8988T (cell line): ENCODE measurements around the gene TBX3.

Source experiments
- DNase-seq: peaks from one replicate; pipeline ENCODE4 v3.0.0; 2011

Gene TBX3

GRCh38 chr12:114666746-114667668, 17.0 kb downstream of the TBX3 start:
- DNase-seq, result no peak

GRCh38 chr12:114665411-114666260, 18.3 kb downstream of the TBX3 start:
- DNase-seq, result no peak

GRCh38 chr12:114664651-114665320, 19.2 kb downstream of the TBX3 start:
- no peak for DNase-seq

- DNase-seq, result no peak
These were observed 21.3 kb downstream of the TBX3 start for GRCh38 chr12:114662512-114663177.

GRCh38 chr12:114661245-114661644, 22.7 kb downstream of the TBX3 start:
- no peak for DNase-seq

- DNase-seq, result no peak
These were observed 24.9 kb downstream of the TBX3 start for GRCh38 chr12:114659084-114659483.

GRCh38 chr12:114658002-114658441, 26.0 kb downstream of the TBX3 start:
- DNase-seq, result no peak

- no peak for DNase-seq
These were observed 26.4 kb downstream of the TBX3 start for GRCh38 chr12:114657597-114657920.

GRCh38 chr12:114656906-114657596, 26.9 kb downstream of the TBX3 start:
- no peak for DNase-seq

- DNase-seq, result no peak
These were observed 27.8 kb downstream of the TBX3 start for GRCh38 chr12:114655934-114656749.

GRCh38 chr12:114649585-114649984, 34.4 kb downstream of the TBX3 start:
- no peak for DNase-seq

GRCh38 chr12:114648711-114649110, 35.3 kb downstream of the TBX3 start:
- DNase-seq, result no peak

- DNase-seq, result no peak
These were observed 45.1 kb downstream of the TBX3 start for GRCh38 chr12:114638790-114639435.

GRCh38 chr12:114636723-114637480, 47.1 kb downstream of the TBX3 start:
- DNase-seq, result peak; percentile 27

GRCh38 chr12:114631242-114631641, 52.7 kb downstream of the TBX3 start:
- no peak for DNase-seq

- DNase-seq, result no peak
These were observed 55.8 kb downstream of the TBX3 start for GRCh38 chr12:114628199-114628598.

- no peak for DNase-seq
These were observed 56.6 kb downstream of the TBX3 start for GRCh38 chr12:114627393-114627792.

GRCh38 chr12:114625294-114625851, 58.6 kb downstream of the TBX3 start:
- no peak for DNase-seq

GRCh38 chr12:114623737-114624136, 60.2 kb downstream of the TBX3 start:
- no peak for DNase-seq
